ENCODE data around the gene DLX5. TPM values are rescaled to one million over a fixed set of nuclear protein-coding genes. Genes with fewer than 3 reads are reported as not detected.

DLX5 gene
- total and polyA plus RNA-seq, 2 donors (not counting 1 experiment from before 2014, with no cell fraction given), result not detected

- Histone ChIP-seq H2AFZ (ENCODE audit: insufficient read depth, low read depth, low read length, poor library complexity, severe bottlenecking) (no peak overlapping the region), H3K36me3 (replicated peaks in 1 of 2; ENCODE audit: control extremely low read depth in 1 of 2, control insufficient read depth in 1 of 2, extremely low read depth in 1 of 2, insufficient read depth in 2 of 2, low read length in 1 of 2) (no peaks in the 10 kb centered on the region), H3K27ac (ENCODE audit: low read length in 2 of 2) (no peak overlapping the region), H3K4me1 (ENCODE audit: control insufficient read depth in 2 of 2, insufficient read depth in 2 of 2, low read length in 2 of 2) (peaks cover 0 to 4% of the 10 kb centered on the region in 2 donors), H3K9me3 (ENCODE audit: control extremely low read depth in 1 of 3, control insufficient read depth in 2 of 3, insufficient read depth in 1 of 3, low read length in 2 of 3) (peaks cover 0 to 38% (median 2%) of the 10 kb centered on the region in 3 donors), H3K9ac (ENCODE audit: low read length) (no peak overlapping the region), H3K4me3 (ENCODE audit: control extremely low read depth in 1 of 5, extremely low read depth in 1 of 5, insufficient read depth in 1 of 5, low read depth in 2 of 5, low read length in 4 of 5) (no peak overlapping the region), H3K79me2 (ENCODE audit: control insufficient read depth, insufficient read depth, low read length) (no peaks in the 10 kb centered on the region), H3K4me2 (replicated peaks; ENCODE audit: low read depth, low read length, poor library complexity, severe bottlenecking) (no peak overlapping the region), H3K27me3 (replicated peaks in 1 of 4; ENCODE audit: control extremely low read depth in 1 of 4, control insufficient read depth in 3 of 4, insufficient read depth in 4 of 4, low read length in 3 of 4) (peaks cover 0 to 72% (median 59%) of the 10 kb centered on the region in 4 experiments), H4K20me1 (ENCODE audit: control insufficient read depth, insufficient read depth, low read length, poor library complexity, severe bottlenecking) (no peaks in the 10 kb centered on the region)
- ATAC-seq (ENCODE audit: low read depth) (no peak), DNase-seq (no peak)
- Mint-ChIP-seq H3K27ac (no peak overlapping the region), H3K9me3 (ENCODE audit: insufficient read depth) (no peaks in the 10 kb centered on the region), H3K27me3 (peaks cover 82% of the 10 kb centered on the region), H3K4me3 (no peak overlapping the region), H3K4me1 (peaks cover 4% of the 10 kb centered on the region)
- ChIA-PET CTCF (no interaction called here), POLR2A (no interaction called here)
- no peak for TF ChIP-seq EZH2 (IDR thresholded peaks at IDR 0.05; ENCODE audit: borderline replicate concordance, insufficient read depth, low read depth, low read length, poor library complexity, severe bottlenecking)
- TF ChIP-seq CTCF (IDR thresholded peaks at IDR 0.05), result no peak
- WGBS (ENCODE audit: insufficient coverage), result no CpG with 5 or more reads among the region's 1 CpG
- intact Hi-C loops (cut with micrococcal nuclease), result no loop called here
Measured at GRCh38 chr7:96993980-96994379, 30.7 kb downstream of the DLX5 start.

- DNase-seq (no peak), ATAC-seq (ENCODE audit: low read depth) (no peak)
- Mint-ChIP-seq H3K4me3 (no peak overlapping the region), H3K9me3 (ENCODE audit: insufficient read depth) (no peaks in the 10 kb centered on the region), H3K27ac (no peak overlapping the region), H3K4me1 (peaks cover 4% of the 10 kb centered on the region), H3K27me3 (peaks cover 79% of the 10 kb centered on the region)
- H3K4me1 ChIP-seq (ENCODE audit: control insufficient read depth in 2 of 2, insufficient read depth in 2 of 2, low read length in 2 of 2), result peaks cover 0 to 4% of the 10 kb centered on the region in 2 donors
- 23% methylated on average over 15 of the region's 27 CpGs for WGBS (ENCODE audit: insufficient coverage)
- peaks cover 0 to 68% (median 59%) of the 10 kb centered on the region in 4 experiments for H3K27me3 ChIP-seq (replicated peaks in 1 of 4; ENCODE audit: control extremely low read depth in 1 of 4, control insufficient read depth in 3 of 4, insufficient read depth in 4 of 4, low read length in 3 of 4)
- H3K4me3 ChIP-seq (ENCODE audit: control extremely low read depth in 1 of 5, extremely low read depth in 1 of 5, insufficient read depth in 1 of 5, low read depth in 2 of 5, low read length in 4 of 5), result no peak overlapping the region
- ChIA-PET CTCF (no interaction called here), POLR2A (no interaction called here)
- no peaks in the 10 kb centered on the region for H4K20me1 ChIP-seq (ENCODE audit: control insufficient read depth, insufficient read depth, low read length, poor library complexity, severe bottlenecking)
- H3K9ac ChIP-seq (ENCODE audit: low read length), result no peak overlapping the region
- H3K9me3 ChIP-seq (ENCODE audit: control extremely low read depth in 1 of 3, control insufficient read depth in 2 of 3, insufficient read depth in 1 of 3, low read length in 2 of 3), result peaks cover 0 to 35% (median 2%) of the 10 kb centered on the region in 3 donors
- intact Hi-C loops (cut with micrococcal nuclease), result no loop called here
- no peak overlapping the region for H3K27ac ChIP-seq (ENCODE audit: low read length in 2 of 2)
- no peaks in the 10 kb centered on the region for H3K36me3 ChIP-seq (replicated peaks in 1 of 2; ENCODE audit: control extremely low read depth in 1 of 2, control insufficient read depth in 1 of 2, extremely low read depth in 1 of 2, insufficient read depth in 2 of 2, low read length in 1 of 2)
- no peaks in the 10 kb centered on the region for H3K79me2 ChIP-seq (ENCODE audit: control insufficient read depth, insufficient read depth, low read length)
- H3K4me2 ChIP-seq (replicated peaks; ENCODE audit: low read depth, low read length, poor library complexity, severe bottlenecking), result no peak overlapping the region
- TF ChIP-seq CTCF (IDR thresholded peaks at IDR 0.05) (no peak), EZH2 (IDR thresholded peaks at IDR 0.05; ENCODE audit: borderline replicate concordance, insufficient read depth, low read depth, low read length, poor library complexity, severe bottlenecking) (no peak)
- H2AFZ ChIP-seq (ENCODE audit: insufficient read depth, low read depth, low read length, poor library complexity, severe bottlenecking), result no peak overlapping the region
Measured at GRCh38 chr7:96993094-96993865, 31.4 kb downstream of the DLX5 start.
